ENCODE data around the gene RERE.

Gene RERE

DNA sequence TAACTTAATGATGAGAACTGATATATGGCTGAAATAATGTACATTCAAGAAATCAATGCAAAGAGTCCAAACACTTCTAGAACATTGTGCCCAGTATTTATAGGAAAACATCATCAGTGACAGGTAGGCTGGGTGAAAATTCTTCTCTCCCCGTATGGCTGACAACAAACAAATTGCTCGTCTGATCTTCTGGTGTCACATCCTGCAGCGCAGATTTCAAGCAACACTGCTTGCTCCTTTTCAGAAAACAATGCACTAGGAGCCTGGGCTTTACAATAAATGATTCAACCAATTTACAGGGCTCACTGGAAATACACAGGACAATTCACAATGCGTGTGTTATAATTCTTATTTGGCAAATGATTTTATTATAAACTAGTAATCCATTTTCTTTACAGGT, 185.3 kb downstream of the RERE start:
- TF ChIP-seq, protein P1, sequence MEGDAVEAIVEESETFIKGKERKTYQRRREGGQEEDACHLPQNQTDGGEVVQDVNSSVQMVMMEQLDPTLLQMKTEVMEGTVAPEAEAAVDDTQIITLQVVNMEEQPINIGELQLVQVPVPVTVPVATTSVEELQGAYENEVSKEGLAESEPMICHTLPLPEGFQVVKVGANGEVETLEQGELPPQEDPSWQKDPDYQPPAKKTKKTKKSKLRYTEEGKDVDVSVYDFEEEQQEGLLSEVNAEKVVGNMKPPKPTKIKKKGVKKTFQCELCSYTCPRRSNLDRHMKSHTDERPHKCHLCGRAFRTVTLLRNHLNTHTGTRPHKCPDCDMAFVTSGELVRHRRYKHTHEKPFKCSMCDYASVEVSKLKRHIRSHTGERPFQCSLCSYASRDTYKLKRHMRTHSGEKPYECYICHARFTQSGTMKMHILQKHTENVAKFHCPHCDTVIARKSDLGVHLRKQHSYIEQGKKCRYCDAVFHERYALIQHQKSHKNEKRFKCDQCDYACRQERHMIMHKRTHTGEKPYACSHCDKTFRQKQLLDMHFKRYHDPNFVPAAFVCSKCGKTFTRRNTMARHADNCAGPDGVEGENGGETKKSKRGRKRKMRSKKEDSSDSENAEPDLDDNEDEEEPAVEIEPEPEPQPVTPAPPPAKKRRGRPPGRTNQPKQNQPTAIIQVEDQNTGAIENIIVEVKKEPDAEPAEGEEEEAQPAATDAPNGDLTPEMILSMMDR (conservative IDR thresholded peaks at IDR 0.05; ENCODE audit: control insufficient read depth, insufficient read depth, low read depth, low read length): no peak
- DNase-seq (ENCODE audit: low read depth): no peak
- H3K4me3 ChIP-seq (ENCODE audit: control insufficient read depth, low read depth, low read length): no peak overlapping the region

DNA sequence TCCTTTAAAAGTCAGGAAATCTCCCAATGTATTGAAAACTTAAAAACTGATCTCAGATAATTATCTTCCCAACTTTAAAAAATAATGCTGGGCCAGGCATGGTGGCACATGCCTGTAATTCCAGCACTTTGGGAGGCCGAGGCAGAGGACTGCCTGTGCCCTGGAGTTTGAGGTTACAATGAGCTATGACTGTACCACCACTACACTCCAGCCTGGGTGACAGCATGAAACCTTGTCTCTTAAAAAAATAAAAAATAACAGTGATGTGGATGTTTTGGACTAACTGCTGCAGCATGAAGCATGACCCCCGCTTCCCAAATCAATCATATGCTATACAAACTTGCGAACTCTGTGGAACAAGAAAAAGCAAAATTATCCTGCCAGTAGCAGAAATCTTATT, 186.3 kb downstream of the RERE start:
- TF ChIP-seq, protein P1 (conservative IDR thresholded peaks at IDR 0.05; ENCODE audit: control insufficient read depth, insufficient read depth, low read depth, low read length): no peak
- no peak overlapping the region for H3K4me3 ChIP-seq (ENCODE audit: control insufficient read depth, low read depth, low read length)
- DNase-seq (ENCODE audit: low read depth): peak; percentile 5

DNA sequence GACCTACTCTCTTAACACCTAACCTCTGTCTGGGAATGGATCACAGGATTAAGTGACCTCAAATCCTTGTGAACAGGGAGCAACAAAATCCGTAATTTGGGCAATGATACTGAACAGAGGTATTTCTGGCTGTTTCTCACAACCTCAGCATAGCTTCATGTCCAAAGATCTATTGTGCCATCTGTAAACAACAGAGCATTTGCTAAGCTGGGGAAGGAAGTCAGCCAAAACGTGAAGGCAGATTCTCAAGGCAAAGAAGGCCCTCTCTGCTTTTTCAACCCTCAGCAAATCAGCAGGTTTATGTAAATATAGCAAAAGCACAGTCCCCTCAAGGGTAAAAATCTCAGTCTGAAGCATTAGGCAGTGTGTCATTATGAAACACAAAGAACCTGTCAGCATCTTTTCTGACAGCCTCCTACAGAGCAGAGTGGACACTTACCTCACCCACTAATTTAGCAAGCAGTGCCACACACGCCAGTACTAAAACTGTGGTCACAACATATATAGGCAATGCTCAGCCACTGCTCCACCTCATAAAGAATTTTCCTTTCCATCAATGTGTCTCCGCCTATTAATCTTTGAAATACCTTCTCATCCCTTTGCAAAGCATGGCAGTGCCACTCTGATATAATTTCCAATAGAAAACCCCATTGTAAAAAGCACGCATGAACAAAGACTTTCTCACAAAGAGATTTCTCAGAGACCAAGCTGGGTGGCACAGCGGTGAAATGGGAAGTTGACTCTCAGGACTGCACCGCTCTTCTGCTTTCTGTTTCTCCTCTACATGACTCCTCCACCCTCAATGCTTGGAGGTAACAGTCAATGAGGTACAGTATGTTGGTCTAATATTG, 188.0 kb downstream of the RERE start:
- TF ChIP-seq, protein P1 (conservative IDR thresholded peaks at IDR 0.05; ENCODE audit: control insufficient read depth, insufficient read depth, low read depth, low read length): no peak
- H3K4me3 ChIP-seq (ENCODE audit: control insufficient read depth, low read depth, low read length): no peak overlapping the region
- DNase-seq (ENCODE audit: low read depth): peak; percentile 45

DNA sequence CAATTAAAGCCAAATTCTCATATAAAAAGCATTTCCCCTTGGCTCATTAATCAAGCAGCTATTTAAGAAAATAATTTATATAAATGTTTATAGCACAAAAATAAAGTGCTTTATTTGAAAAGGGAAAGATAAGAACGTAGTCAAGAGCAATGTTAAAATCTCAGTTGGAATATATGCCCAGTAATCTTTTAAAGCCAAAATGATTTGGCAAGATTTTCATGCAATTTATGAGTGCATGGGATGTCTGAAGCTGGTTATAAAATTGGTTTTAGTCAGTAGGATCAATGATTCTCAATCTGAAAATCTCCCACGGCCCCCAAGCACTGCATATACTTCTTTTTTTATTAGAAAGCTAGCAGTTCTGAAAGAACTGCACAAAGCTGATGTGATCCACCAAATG, 188.8 kb downstream of the RERE start:
- DNase-seq (ENCODE audit: low read depth): no peak
- H3K4me3 ChIP-seq (ENCODE audit: control insufficient read depth, low read depth, low read length): no peak overlapping the region
- TF ChIP-seq, protein P1 (conservative IDR thresholded peaks at IDR 0.05; ENCODE audit: control insufficient read depth, insufficient read depth, low read depth, low read length): no peak

DNA sequence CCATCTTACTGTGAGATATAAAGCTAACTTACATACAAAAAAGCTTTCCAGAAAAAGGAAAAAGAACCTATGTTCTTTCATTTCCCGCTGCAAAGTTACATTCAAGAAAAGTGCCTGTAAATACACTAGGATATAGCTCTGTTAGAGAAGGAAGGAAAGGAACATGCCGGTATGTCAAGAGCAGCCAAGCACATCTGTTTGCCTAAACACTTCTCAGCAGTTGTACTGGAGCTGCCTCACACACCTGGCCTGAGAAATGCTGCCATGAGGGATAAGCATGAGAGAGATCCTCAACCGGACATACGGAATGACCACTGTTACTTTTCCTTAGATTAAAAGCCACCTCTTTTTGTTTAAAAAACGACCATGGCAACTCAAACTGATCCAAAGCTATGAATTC, 189.7 kb downstream of the RERE start:
- no peak overlapping the region for H3K4me3 ChIP-seq (ENCODE audit: control insufficient read depth, low read depth, low read length)
- no peak for DNase-seq (ENCODE audit: low read depth)
- TF ChIP-seq, protein P1 (conservative IDR thresholded peaks at IDR 0.05; ENCODE audit: control insufficient read depth, insufficient read depth, low read depth, low read length): no peak

DNA sequence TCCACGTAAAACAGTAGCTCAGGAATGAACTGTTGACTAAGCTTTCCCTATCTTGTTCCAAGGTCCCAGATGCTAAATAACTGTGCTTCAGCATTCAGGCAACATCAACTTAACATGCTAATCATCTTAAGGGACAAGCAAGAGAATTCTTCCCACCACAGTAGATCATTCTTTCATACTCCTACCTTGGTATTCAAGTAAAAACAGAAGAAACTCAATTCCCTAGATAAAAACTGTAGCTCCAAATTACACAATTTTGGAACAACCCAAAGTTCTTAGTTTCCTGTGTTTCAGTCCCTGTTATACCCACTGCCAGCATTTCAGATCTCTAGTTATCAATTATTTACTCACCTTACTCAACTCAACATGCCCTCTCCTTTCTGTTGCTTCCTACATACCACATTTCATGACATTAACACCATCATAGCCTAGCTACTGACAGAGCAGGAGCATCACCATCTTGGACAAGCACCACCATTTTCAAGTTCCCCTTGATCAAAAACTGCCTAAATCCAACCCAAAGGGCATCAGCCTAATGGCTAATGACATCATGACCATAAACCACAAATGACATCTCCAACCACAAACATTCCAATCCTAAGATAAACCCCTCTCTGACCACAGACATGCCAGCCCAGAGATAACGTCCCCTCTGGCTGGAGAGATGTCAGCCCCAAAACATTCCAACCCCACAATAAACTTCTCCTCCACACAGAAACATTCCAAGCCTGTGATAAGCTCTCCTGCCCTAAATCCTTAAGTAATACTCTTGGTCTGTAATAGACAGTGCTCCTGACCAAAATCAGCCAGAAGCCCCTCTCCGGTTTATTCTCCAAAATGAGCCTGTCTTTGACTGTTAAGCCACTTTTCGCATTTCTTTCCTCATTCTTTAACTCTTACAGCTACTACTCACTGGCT, 191.2 kb downstream of the RERE start:
- no peak overlapping the region for H3K4me3 ChIP-seq (ENCODE audit: control insufficient read depth, low read depth, low read length)
- peak; percentile 86 for DNase-seq (ENCODE audit: low read depth)

More for the DNA sequence above, 191.2 kb downstream of the RERE start:
- TF ChIP-seq, protein P1 (conservative IDR thresholded peaks at IDR 0.05; ENCODE audit: control insufficient read depth, insufficient read depth, low read depth, low read length): no peak
